ENCODE data around the gene AEBP1.

AEBP1 gene

GRCh38 chr7:44087911-44088838 is 16.0 kb upstream of the AEBP1 start:
- TF ChIP-seq POLR2AphosphoS5 (IDR thresholded peaks at IDR 0.05; ENCODE audit: low read depth, low read length) (no peak; the same call in none of the 2 replicates), REST (IDR thresholded peaks at IDR 0.05; ENCODE audit: insufficient read depth in 1 of 2, low read depth in 2 of 2, low read length in 2 of 2) (no peak), SIN3A (IDR thresholded peaks at IDR 0.05; ENCODE audit: borderline replicate concordance, insufficient read depth, low read length) (no peak), FOXP2 (optimal IDR thresholded peaks at IDR 0.05; ENCODE audit: borderline replicate concordance, extremely low read depth, extremely low read length, insufficient read depth) (peak; percentile 12), TAF1 (IDR thresholded peaks at IDR 0.05; ENCODE audit: borderline replicate concordance, insufficient read depth, low read length) (no peak)

GRCh38 chr7:44093102-44093641 is 11.0 kb upstream of the AEBP1 start:
- no peak for TF ChIP-seq TAF1 (IDR thresholded peaks at IDR 0.05; ENCODE audit: borderline replicate concordance, insufficient read depth, low read length)
- no peak for TF ChIP-seq REST (IDR thresholded peaks at IDR 0.05; ENCODE audit: insufficient read depth in 1 of 2, low read depth in 2 of 2, low read length in 2 of 2)
- no peak for TF ChIP-seq SIN3A (IDR thresholded peaks at IDR 0.05; ENCODE audit: borderline replicate concordance, insufficient read depth, low read length)
- no peak for TF ChIP-seq POLR2AphosphoS5 (IDR thresholded peaks at IDR 0.05; ENCODE audit: low read depth, low read length)
- no peak for TF ChIP-seq FOXP2 (optimal IDR thresholded peaks at IDR 0.05; ENCODE audit: borderline replicate concordance, extremely low read depth, extremely low read length, insufficient read depth)

GRCh38 chr7:44094365-44094764 is 9.8 kb upstream of the AEBP1 start:
- TF ChIP-seq TAF1 (IDR thresholded peaks at IDR 0.05; ENCODE audit: borderline replicate concordance, insufficient read depth, low read length) (no peak), REST (IDR thresholded peaks at IDR 0.05; ENCODE audit: insufficient read depth in 1 of 2, low read depth in 2 of 2, low read length in 2 of 2) (no peak), POLR2AphosphoS5 (IDR thresholded peaks at IDR 0.05; ENCODE audit: low read depth, low read length) (no peak), FOXP2 (optimal IDR thresholded peaks at IDR 0.05; ENCODE audit: borderline replicate concordance, extremely low read depth, extremely low read length, insufficient read depth) (no peak), SIN3A (IDR thresholded peaks at IDR 0.05; ENCODE audit: borderline replicate concordance, insufficient read depth, low read length) (no peak)

GRCh38 chr7:44094883-44095592 is 9.1 kb upstream of the AEBP1 start:
- TF ChIP-seq SIN3A (IDR thresholded peaks at IDR 0.05; ENCODE audit: borderline replicate concordance, insufficient read depth, low read length) (no peak), REST (IDR thresholded peaks at IDR 0.05; ENCODE audit: insufficient read depth in 1 of 2, low read depth in 2 of 2, low read length in 2 of 2) (no peak), POLR2AphosphoS5 (IDR thresholded peaks at IDR 0.05; ENCODE audit: low read depth, low read length) (no peak), TAF1 (IDR thresholded peaks at IDR 0.05; ENCODE audit: borderline replicate concordance, insufficient read depth, low read length) (no peak), FOXP2 (optimal IDR thresholded peaks at IDR 0.05; ENCODE audit: borderline replicate concordance, extremely low read depth, extremely low read length, insufficient read depth) (no peak)
